Mesothelial cell of epicardium (in vitro differentiated cells): ENCODE data around the gene EME1. TPM values are rescaled to one million over a fixed set of nuclear protein-coding genes. Genes with fewer than 3 reads are reported as not detected.

Experiments
- DNase-seq, 2 experiments: peaks; one replicate each; pipeline ENCODE4 v3.0.0; 2021; ENCODE audit warnings: low spot score in 2 of 2; ENCODE audit not compliant: unreplicated experiment in 2 of 2
- H3K27ac Mint-ChIP-seq: 2 replicates; pipeline ENCODE4 v1.8.0; 2021; ENCODE audit warnings: mixed read lengths
- H3K27me3 Mint-ChIP-seq: 2 replicates; pipeline ENCODE4 v1.8.0; 2021; ENCODE audit warnings: low read depth, mixed read lengths
- H3K36me3 Mint-ChIP-seq: 2 replicates; pipeline ENCODE4 v1.8.0; 2021; ENCODE audit warnings: mixed read lengths
- H3K4me1 Mint-ChIP-seq: 2 replicates; pipeline ENCODE4 v1.8.0; 2021; ENCODE audit warnings: mixed read lengths
- H3K4me3 Mint-ChIP-seq: 2 replicates; pipeline ENCODE4 v1.8.0; 2021; ENCODE audit warnings: mild to moderate bottlenecking, moderate library complexity, mixed read lengths
- H3K9me3 Mint-ChIP-seq: 2 replicates; pipeline ENCODE4 v1.8.0; 2021; ENCODE audit warnings: mixed read lengths
- total RNA-seq: library from RNA; stranded (reverse); gene quantifications from 3 replicates; pipeline ENCODE4 v1.2.1, GENCODE V29; 2021
- TF ChIP-seq, protein P1 (sequence below): fragments of 200-600 bp; sonication (generic); IDR thresholded peaks from one replicate; pipeline ENCODE4 v1.5.0; 2021; ENCODE audit warnings: antibody characterized with exemption; ENCODE audit not compliant: unreplicated experiment

The EME1 gene
- total RNA-seq, 1 donor from 2014 or later, result 11.6 TPM

DNA sequence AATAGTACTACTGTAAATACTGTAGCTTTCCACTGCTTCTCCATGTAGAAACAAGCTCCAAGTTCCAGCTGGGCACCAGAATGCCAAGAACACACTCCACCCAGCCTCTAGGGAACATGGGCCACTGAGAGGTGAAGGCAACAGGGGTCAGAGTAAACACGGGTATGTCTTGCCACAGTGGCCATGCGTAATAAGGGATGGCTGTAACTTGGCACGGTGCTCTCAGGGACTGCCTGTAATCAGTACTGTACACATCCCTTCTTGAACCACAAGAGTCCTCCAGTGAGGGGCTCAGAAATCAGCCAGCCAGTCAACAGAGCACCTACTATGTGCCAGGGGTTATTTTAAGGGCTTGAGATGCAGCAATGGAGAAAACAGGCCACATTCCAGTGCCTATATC is 13.5 kb downstream of the EME1 start:
- H3K27me3 Mint-ChIP-seq, result no peaks in the 10 kb centered on the region

DNA sequence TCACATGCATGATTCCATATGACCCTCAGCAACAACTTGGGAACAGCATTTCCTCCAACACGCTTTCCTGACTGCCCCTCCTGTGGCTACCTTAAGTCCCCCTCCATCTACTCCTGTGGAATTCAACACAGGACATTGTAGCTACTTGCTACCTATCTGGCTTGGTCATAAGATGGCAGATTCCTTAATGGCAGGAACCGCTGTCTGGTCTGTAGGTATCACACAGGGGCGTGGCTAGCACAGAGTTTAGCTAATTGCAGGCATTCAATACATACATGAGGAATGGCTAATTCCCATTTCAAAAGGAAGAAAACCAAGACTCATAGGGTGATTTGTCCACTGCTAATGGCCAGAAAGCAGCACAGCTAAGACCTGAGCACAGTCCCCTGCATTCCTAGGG is 15.7 kb downstream of the EME1 start:
- H3K27ac Mint-ChIP-seq, result no peak overlapping the region
- no peaks in the 10 kb centered on the region for H3K4me1 Mint-ChIP-seq
- H3K9me3 Mint-ChIP-seq, result no peaks in the 10 kb centered on the region
- no peak overlapping the region for H3K4me3 Mint-ChIP-seq
- peaks cover 50% of the 10 kb centered on the region for H3K36me3 Mint-ChIP-seq
- no peak for DNase-seq
- no peaks in the 10 kb centered on the region for H3K27me3 Mint-ChIP-seq
- TF ChIP-seq, protein P1, sequence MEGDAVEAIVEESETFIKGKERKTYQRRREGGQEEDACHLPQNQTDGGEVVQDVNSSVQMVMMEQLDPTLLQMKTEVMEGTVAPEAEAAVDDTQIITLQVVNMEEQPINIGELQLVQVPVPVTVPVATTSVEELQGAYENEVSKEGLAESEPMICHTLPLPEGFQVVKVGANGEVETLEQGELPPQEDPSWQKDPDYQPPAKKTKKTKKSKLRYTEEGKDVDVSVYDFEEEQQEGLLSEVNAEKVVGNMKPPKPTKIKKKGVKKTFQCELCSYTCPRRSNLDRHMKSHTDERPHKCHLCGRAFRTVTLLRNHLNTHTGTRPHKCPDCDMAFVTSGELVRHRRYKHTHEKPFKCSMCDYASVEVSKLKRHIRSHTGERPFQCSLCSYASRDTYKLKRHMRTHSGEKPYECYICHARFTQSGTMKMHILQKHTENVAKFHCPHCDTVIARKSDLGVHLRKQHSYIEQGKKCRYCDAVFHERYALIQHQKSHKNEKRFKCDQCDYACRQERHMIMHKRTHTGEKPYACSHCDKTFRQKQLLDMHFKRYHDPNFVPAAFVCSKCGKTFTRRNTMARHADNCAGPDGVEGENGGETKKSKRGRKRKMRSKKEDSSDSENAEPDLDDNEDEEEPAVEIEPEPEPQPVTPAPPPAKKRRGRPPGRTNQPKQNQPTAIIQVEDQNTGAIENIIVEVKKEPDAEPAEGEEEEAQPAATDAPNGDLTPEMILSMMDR, result no peak

More for the DNA sequence above, 13.5 kb downstream of the EME1 start:
- H3K4me1 Mint-ChIP-seq, result no peaks in the 10 kb centered on the region
- H3K4me3 Mint-ChIP-seq, result no peak overlapping the region
- peaks cover 51% of the 10 kb centered on the region for H3K36me3 Mint-ChIP-seq
- DNase-seq, result no peak
- TF ChIP-seq, protein P1, result no peak
- no peaks in the 10 kb centered on the region for H3K9me3 Mint-ChIP-seq
- H3K27ac Mint-ChIP-seq, result no peak overlapping the region

DNA sequence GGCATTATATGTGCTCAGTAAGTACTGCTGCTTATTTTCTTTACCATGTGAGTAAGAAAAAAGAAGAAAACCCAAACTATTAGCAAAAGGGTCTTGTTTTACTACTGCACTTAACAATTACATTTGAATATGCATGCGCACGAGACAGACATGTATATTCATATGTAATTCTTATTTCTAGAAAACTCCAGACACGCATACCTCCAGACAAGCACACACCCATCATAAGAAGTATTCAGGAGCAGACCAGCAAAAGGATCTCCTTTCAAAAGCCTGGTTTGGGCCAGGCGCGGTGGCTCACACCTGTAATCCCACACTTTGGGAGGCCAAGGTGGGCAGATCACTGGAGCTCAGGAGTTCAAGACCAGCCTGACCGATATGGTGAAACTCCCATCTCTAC is 16.5 kb downstream of the EME1 start:
- H3K4me3 Mint-ChIP-seq, result no peak overlapping the region
- no peaks in the 10 kb centered on the region for H3K27me3 Mint-ChIP-seq
- TF ChIP-seq, protein P1, result no peak
- DNase-seq, result no peak
- H3K27ac Mint-ChIP-seq, result no peak overlapping the region
- H3K36me3 Mint-ChIP-seq, result peaks cover 49% of the 10 kb centered on the region
- H3K4me1 Mint-ChIP-seq, result no peaks in the 10 kb centered on the region
- H3K9me3 Mint-ChIP-seq, result no peaks in the 10 kb centered on the region

DNA sequence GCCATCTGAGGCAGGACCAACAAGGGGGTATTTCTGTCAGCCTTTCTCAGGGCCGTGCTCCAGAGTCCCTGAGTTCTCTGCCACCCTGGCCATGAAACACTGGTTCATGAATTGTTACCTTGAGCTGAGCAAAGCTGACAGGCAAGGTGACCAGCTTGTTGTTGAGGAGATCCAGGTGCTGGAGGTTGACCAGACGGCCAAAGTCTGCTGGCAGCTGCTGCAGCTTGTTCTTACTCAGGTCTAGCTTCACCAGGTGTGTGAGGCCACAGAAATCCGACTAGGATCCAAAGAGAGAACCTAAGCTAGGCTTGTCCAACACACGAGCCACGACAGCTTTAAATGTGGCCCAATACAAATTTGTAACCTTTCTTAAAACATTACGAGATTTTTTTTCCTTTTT is 19.6 kb downstream of the EME1 start:
- Mint-ChIP-seq H3K9me3 (no peaks in the 10 kb centered on the region), H3K36me3 (peaks cover 26% of the 10 kb centered on the region), H3K27ac (no peak overlapping the region), H3K4me3 (no peak overlapping the region), H3K27me3 (no peaks in the 10 kb centered on the region), H3K4me1 (peaks cover 18% of the 10 kb centered on the region)
- TF ChIP-seq, protein P1, result no peak
- DNase-seq, result no peak

DNA sequence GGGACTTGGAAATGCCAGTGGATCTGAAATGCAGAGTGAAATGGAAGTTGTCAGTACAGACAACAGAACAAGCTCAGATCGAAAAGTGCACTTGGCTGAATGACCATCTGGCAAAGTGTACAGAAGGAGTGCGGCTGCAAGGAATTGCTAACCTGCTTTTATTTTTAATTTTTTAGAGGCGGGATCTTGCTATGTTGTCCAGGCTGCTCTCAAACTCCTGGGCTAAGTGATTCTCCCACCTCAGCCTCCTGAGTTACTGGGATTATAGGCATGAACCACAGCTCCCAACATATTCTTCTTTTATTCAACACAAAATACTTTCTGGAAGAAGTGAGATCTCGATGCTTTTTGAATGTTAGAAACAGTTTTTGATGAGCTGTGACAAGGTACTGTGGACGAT is 20.7 kb downstream of the EME1 start:
- H3K27ac Mint-ChIP-seq, result no peak overlapping the region
- no peak overlapping the region for H3K4me3 Mint-ChIP-seq
- H3K27me3 Mint-ChIP-seq, result no peaks in the 10 kb centered on the region

More for the DNA sequence above, 20.7 kb downstream of the EME1 start:
- DNase-seq, result no peak
- H3K4me1 Mint-ChIP-seq, result peaks cover 20% of the 10 kb centered on the region
- H3K9me3 Mint-ChIP-seq, result no peaks in the 10 kb centered on the region
- H3K36me3 Mint-ChIP-seq, result peaks cover 24% of the 10 kb centered on the region
- TF ChIP-seq, protein P1, result no peak
